Measurements from ENCODE around the gene ALDH3B1.

DNA sequence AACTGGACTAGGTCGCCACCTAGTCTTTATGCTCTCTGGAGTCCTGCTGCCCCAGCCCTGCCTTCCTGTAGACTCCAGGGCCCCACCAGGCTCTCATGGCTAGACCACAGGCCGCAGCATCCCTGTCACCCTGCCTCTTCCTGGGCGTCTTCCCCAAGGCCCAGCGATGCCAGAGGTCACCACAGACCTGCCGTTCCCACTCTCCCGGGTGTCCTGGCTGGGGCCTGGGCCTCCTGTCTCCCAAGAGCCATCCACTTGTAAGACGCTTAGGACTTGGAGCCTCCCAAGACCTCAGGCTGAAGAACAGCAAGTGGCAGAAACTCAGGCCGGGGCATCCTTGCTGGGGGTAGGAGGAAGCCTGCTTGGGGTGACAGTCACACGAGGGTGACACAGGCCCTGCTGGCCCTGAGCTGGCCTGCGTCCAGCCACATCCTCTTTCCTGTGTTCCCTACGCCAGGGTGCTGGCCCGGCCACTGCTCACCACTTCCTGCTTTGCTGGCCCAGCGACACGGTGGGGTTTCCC, 26.7 kb downstream of the ALDH3B1 start:
- no peak for TF ChIP-seq POLR2A (IDR thresholded peaks at IDR 0.05)
- TF ChIP-seq, protein P1, sequence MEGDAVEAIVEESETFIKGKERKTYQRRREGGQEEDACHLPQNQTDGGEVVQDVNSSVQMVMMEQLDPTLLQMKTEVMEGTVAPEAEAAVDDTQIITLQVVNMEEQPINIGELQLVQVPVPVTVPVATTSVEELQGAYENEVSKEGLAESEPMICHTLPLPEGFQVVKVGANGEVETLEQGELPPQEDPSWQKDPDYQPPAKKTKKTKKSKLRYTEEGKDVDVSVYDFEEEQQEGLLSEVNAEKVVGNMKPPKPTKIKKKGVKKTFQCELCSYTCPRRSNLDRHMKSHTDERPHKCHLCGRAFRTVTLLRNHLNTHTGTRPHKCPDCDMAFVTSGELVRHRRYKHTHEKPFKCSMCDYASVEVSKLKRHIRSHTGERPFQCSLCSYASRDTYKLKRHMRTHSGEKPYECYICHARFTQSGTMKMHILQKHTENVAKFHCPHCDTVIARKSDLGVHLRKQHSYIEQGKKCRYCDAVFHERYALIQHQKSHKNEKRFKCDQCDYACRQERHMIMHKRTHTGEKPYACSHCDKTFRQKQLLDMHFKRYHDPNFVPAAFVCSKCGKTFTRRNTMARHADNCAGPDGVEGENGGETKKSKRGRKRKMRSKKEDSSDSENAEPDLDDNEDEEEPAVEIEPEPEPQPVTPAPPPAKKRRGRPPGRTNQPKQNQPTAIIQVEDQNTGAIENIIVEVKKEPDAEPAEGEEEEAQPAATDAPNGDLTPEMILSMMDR (IDR thresholded peaks at IDR 0.05), result no peak

Measured in lower leg skin (tissue), 3 donors.